Measurements from ENCODE around the gene SMYD4.

SMYD4 gene

DNA sequence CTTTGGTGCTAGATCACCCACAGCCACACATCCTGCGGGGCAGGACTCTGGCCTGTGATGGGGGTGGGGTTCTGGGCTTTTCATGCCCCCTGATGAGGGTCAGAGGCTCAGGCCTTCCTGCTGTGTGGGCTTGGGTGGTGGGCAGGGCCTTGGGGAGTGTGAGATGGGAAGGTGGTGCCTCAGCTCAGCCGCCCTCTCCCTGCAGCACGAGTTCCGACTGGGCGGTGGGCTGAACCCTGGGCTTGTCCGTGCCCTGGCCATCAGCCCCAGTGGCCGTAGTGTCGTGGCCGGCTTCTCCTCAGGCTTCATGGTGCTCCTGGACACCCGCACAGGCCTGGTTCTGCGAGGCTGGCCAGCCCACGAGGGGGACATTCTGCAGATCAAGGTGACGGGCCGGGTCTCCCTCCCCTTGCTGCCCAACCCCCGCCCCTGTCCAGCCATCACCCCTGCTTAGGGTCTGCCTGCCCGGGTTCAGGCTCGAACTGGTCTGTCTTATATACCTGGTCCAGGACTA, 93.8 kb downstream of the SMYD4 start:
- H3K4me3 ChIP-seq (ENCODE audit: low read depth, low read length): no peak overlapping the region
- no peak for DNase-seq (ENCODE audit: low read depth, low spot score)
- in situ Hi-C loops (cut with HindIII; ENCODE audit: low sequenced_read_pairs): no loop called here
- TF ChIP-seq, protein P1, sequence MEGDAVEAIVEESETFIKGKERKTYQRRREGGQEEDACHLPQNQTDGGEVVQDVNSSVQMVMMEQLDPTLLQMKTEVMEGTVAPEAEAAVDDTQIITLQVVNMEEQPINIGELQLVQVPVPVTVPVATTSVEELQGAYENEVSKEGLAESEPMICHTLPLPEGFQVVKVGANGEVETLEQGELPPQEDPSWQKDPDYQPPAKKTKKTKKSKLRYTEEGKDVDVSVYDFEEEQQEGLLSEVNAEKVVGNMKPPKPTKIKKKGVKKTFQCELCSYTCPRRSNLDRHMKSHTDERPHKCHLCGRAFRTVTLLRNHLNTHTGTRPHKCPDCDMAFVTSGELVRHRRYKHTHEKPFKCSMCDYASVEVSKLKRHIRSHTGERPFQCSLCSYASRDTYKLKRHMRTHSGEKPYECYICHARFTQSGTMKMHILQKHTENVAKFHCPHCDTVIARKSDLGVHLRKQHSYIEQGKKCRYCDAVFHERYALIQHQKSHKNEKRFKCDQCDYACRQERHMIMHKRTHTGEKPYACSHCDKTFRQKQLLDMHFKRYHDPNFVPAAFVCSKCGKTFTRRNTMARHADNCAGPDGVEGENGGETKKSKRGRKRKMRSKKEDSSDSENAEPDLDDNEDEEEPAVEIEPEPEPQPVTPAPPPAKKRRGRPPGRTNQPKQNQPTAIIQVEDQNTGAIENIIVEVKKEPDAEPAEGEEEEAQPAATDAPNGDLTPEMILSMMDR (IDR thresholded peaks at IDR 0.05; ENCODE audit: low read depth, low read length): no peak

DNA sequence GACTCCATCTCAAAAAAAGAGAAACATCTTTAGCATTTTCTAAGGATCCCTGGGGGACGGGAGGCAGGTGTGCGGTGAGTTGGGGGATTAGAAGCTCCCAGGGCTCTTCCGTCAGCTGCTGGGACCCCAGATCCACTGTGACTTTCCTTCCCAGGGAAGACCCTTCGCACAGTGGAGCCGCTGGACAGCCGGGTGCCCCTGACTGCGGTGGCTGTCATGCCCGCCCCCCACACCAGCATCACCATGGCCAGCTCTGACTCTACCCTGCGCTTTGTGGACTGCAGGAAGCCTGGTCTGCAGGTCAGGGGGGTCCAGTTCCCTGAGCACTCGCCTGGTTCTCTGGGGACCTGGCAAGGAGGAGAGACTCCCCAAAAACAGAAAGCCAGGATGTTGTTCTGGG, 94.3 kb downstream of the SMYD4 start:
- TF ChIP-seq, protein P1 (IDR thresholded peaks at IDR 0.05; ENCODE audit: low read depth, low read length): no peak
- DNase-seq (ENCODE audit: low read depth, low spot score): no peak
- in situ Hi-C loops (cut with HindIII; ENCODE audit: low sequenced_read_pairs): no loop called here
- no peak overlapping the region for H3K4me3 ChIP-seq (ENCODE audit: low read depth, low read length)

DNA sequence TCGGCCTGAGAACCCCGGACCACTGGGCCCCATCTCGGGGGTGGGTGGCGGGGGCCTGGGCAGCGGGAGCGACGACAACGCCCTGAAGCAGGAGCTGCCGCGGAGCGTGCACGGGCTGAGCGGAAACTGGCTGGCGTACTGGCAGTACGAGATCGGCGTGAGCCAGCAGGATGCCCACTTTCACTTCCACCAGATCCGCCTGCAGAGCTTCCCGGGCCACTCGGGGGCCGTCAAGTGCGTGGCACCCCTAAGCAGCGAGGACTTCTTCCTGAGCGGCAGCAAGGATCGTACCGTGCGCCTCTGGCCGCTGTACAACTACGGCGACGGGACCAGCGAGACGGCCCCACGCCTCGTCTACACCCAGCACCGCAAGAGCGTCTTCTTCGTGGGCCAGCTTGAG, 95.9 kb downstream of the SMYD4 start:
- in situ Hi-C loops (cut with HindIII; ENCODE audit: low sequenced_read_pairs): no loop called here
- H3K4me3 ChIP-seq (ENCODE audit: low read depth, low read length): no peak overlapping the region
- TF ChIP-seq, protein P1 (IDR thresholded peaks at IDR 0.05; ENCODE audit: low read depth, low read length): no peak
- no peak for DNase-seq (ENCODE audit: low read depth, low spot score)

DNA sequence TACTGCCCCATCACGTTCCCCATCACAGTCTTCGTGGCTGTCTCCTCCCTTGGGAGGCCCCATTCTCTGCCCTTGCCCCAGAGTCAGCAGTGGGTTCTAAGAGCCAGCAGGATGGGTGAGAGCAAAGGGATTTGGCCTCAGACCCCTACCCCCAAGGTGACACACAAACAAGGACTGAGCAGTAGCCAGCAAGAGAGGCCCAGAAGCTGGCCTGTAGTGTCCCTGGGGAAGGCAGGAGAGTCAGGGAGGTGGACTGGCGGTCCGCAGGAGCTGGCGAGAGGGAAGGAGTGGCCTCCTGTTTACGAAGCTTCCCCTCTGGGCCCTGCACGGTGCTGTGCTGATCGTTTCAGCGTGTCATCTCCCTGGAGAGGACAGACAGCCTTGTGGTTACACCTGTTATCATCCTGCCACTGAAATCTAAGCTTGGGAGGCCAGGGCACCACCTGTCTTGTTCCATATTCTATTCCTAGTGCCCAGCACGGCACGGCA, 96.8 kb downstream of the SMYD4 start:
- no peak overlapping the region for H3K4me3 ChIP-seq (ENCODE audit: low read depth, low read length)
- DNase-seq (ENCODE audit: low read depth, low spot score): no peak
- in situ Hi-C loops (cut with HindIII; ENCODE audit: low sequenced_read_pairs): no loop called here
- TF ChIP-seq, protein P1 (IDR thresholded peaks at IDR 0.05; ENCODE audit: low read depth, low read length): no peak

DNA sequence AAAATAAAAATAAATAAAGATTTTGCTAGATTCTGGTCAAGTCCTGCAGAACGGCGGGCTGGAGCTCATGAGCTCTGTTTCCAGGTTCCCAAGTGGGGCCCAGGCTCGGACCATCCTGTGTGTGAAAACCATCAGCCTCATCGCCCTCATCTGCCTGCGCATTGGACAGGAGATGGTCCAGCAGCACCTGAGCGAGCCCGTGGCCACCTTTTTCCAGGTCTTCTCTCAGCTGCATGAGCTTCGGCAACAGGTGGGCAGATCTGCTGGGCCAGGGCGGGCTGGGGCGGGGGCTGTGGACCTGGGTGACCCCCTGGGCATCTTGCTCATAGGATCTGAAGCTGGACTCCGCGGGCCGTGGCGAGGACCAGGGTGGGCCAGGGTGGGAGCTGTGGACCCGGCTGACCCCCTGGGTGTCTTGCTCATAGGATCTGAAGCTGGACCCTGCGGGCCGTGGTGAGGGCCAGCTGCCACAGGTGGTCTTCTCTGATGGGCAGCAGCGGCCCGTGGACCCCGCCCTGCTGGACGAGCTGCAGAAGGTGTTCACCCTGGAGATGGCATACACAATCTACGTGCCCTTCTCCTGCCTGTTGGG, 97.4 kb downstream of the SMYD4 start:
- TF ChIP-seq, protein P1 (IDR thresholded peaks at IDR 0.05; ENCODE audit: low read depth, low read length): no peak
- in situ Hi-C loops (cut with HindIII; ENCODE audit: low sequenced_read_pairs): no loop called here
- H3K4me3 ChIP-seq (ENCODE audit: low read depth, low read length): no peak overlapping the region
- no peak for DNase-seq (ENCODE audit: low read depth, low spot score)

DNA sequence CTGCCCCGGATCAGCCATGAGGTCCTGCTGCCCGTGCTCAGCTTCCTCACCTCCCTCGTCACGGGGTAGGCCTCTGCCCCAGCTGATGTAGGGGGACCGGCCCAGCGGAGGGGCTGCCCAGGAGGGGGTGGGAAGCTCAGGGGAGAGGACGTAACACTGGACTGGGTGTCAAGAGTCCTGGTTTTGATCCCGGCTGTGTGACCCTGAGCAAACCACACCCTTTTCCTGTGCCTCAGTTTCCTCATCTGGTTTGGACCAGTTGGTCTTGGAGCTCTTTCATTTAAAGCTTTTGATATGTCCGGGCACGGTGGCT, 98.6 kb downstream of the SMYD4 start:
- TF ChIP-seq, protein P1 (IDR thresholded peaks at IDR 0.05; ENCODE audit: low read depth, low read length): no peak
- no peak overlapping the region for H3K4me3 ChIP-seq (ENCODE audit: low read depth, low read length)
- DNase-seq (ENCODE audit: low read depth, low spot score): no peak
- in situ Hi-C loops (cut with HindIII; ENCODE audit: low sequenced_read_pairs): no loop called here

All from astrocyte of the spinal cord (primary cell).